ENCODE measurements around the gene AUTS2. TPM values are rescaled to one million over a fixed set of nuclear protein-coding genes. Genes with fewer than 3 reads are reported as not detected.

The AUTS2 gene
- total RNA-seq, 4 donors from 2014 or later = 29.8 to 114 (median 59.4) TPM

- Histone ChIP-seq H3K27ac (no peak overlapping the region), H3K4me1 (peaks cover 0 to 5% (median 0%) of the 10 kb centered on the region in 4 donors), H3K4me3 (no peak overlapping the region), H3K36me3 (no peaks in the 10 kb centered on the region), H3K9me3 (no peaks in the 10 kb centered on the region), H3K27me3 (no peaks in the 10 kb centered on the region)
- in situ Hi-C loops (cut with MboI; ENCODE audit: low pct_ligation_motif_present in 1 of 4, low pct_unique_long_range_greater_than_20kb in 1 of 4, low sequenced_read_pairs in 3 of 4) (no loop called here), intact Hi-C loops (cut with DNase I; ENCODE audit: low total_unique reads) (no loop called here)
- no peak for TF ChIP-seq CTCF (IDR thresholded peaks at IDR 0.05)
- TF ChIP-seq POLR2A (IDR thresholded peaks at IDR 0.05) = no peak
- no peak for TF ChIP-seq EP300 (IDR thresholded peaks at IDR 0.05; ENCODE audit: low read depth)
- TF ChIP-seq POLR2AphosphoS5 (IDR thresholded peaks at IDR 0.05) = no peak
- DNase-seq = no peak
- WGBS, 2 donors (ENCODE audit: low coverage in 1 of 2) = 70% methylated on average over 8 of the region's 8 CpGs; no CpG with 5 or more reads in 1 of the 2 donors
These were observed 26.4 kb downstream of the AUTS2 start for GRCh38 chr7:69624435-69625230.

- in situ Hi-C loops (cut with MboI; ENCODE audit: low pct_ligation_motif_present in 1 of 4, low pct_unique_long_range_greater_than_20kb in 1 of 4, low sequenced_read_pairs in 3 of 4) = no loop called here
These were observed 27.0 kb downstream of the AUTS2 start for GRCh38 chr7:69625238-69625637.

GRCh38 chr7:69625798-69626197, 27.5 kb downstream of the AUTS2 start:
- no peaks in the 10 kb centered on the region for H3K9me3 ChIP-seq
- in situ Hi-C loops (cut with MboI; ENCODE audit: low pct_ligation_motif_present in 1 of 4, low pct_unique_long_range_greater_than_20kb in 1 of 4, low sequenced_read_pairs in 3 of 4) = no loop called here
- no peak for DNase-seq
- H3K4me3 ChIP-seq = no peak overlapping the region
- intact Hi-C loops (cut with DNase I; ENCODE audit: low total_unique reads) = no loop called here
- H3K4me1 ChIP-seq = peaks cover 0 to 6% (median 0%) of the 10 kb centered on the region in 4 donors
- no peaks in the 10 kb centered on the region for H3K27me3 ChIP-seq
- H3K27ac ChIP-seq = no peak overlapping the region
- TF ChIP-seq EP300 (IDR thresholded peaks at IDR 0.05; ENCODE audit: low read depth) (no peak), CTCF (IDR thresholded peaks at IDR 0.05) (no peak), POLR2A (IDR thresholded peaks at IDR 0.05) (no peak), POLR2AphosphoS5 (IDR thresholded peaks at IDR 0.05) (no peak)
- H3K36me3 ChIP-seq = no peaks in the 10 kb centered on the region
- WGBS, 2 donors (ENCODE audit: low coverage in 1 of 2) = 56% methylated on average over 2 of the region's 2 CpGs; no CpG with 5 or more reads in 1 of the 2 donors

More at GRCh38 chr7:69625238-69625637, 27.0 kb downstream of the AUTS2 start:
- WGBS, 2 donors (ENCODE audit: low coverage in 1 of 2) = 70 to 88% methylated on average over 3 to 6 of the region's 6 CpGs
- Histone ChIP-seq H3K36me3 (no peaks in the 10 kb centered on the region), H3K27ac (no peak overlapping the region), H3K27me3 (no peaks in the 10 kb centered on the region), H3K4me1 (peaks cover 0 to 5% (median 0%) of the 10 kb centered on the region in 4 donors), H3K9me3 (no peaks in the 10 kb centered on the region), H3K4me3 (no peak overlapping the region)
- no peak for DNase-seq
- intact Hi-C loops (cut with DNase I; ENCODE audit: low total_unique reads) = no loop called here
- TF ChIP-seq CTCF (IDR thresholded peaks at IDR 0.05) = no peak
- TF ChIP-seq POLR2A (IDR thresholded peaks at IDR 0.05) = no peak
- TF ChIP-seq POLR2AphosphoS5 (IDR thresholded peaks at IDR 0.05) = no peak
- TF ChIP-seq EP300 (IDR thresholded peaks at IDR 0.05; ENCODE audit: low read depth) = no peak

- Histone ChIP-seq H3K9me3 (no peaks in the 10 kb centered on the region), H3K27me3 (no peaks in the 10 kb centered on the region), H3K27ac (no peak overlapping the region), H3K36me3 (no peaks in the 10 kb centered on the region), H3K4me1 (peaks cover 0 to 7% (median 0%) of the 10 kb centered on the region in 4 donors), H3K4me3 (no peak overlapping the region)
- in situ Hi-C loops (cut with MboI; ENCODE audit: low pct_ligation_motif_present in 1 of 4, low pct_unique_long_range_greater_than_20kb in 1 of 4, low sequenced_read_pairs in 3 of 4) = no loop called here
- DNase-seq = no peak
- intact Hi-C loops (cut with DNase I; ENCODE audit: low total_unique reads) = no loop called here
- no peak for TF ChIP-seq POLR2A (IDR thresholded peaks at IDR 0.05)
- no peak for TF ChIP-seq CTCF (IDR thresholded peaks at IDR 0.05)
- no peak for TF ChIP-seq EP300 (IDR thresholded peaks at IDR 0.05; ENCODE audit: low read depth)
- TF ChIP-seq POLR2AphosphoS5 (IDR thresholded peaks at IDR 0.05) = no peak
- WGBS, 2 donors (ENCODE audit: low coverage in 1 of 2) = 36 to 46% methylated on average over 3 to 5 of the region's 5 CpGs
These were observed 32.0 kb downstream of the AUTS2 start for GRCh38 chr7:69630292-69630691.
